GM21381 (cell line): ENCODE data around the gene WNK4.
"Not testable (repeated sequence)": the region's sequence is repeated elsewhere in the genome, so short reads cannot be mapped to it uniquely, and the experiment has no call there.

ENCODE experiments used
- ATAC-seq: cut with Tn5 transposase; IDR thresholded peaks from one replicate; pipeline ENCODE4 v1.9.1; 2021; ENCODE audit warnings: mild to moderate bottlenecking, moderate library complexity; ENCODE audit not compliant: unreplicated experiment

The WNK4 gene

DNA sequence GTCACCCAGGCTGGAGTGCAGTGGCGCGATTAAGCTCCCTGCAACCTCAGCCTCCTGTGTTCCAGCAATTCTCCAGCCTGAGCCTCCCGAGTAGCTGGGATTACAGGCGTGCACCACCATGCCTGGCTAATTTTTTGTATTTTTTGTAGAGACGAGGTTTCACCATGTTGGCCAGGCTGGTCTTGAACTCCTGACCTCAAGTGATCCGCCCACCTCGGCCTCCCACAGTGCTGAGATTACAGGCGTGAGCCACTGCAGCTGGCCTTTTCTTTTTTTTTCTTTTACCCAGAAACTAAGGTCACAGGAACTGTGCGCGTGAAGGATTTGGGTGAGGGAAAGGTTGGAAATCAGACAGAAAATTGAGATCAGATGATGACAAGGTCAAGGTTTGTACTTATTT is 10.4 kb upstream of the WNK4 start:
- ATAC-seq = not testable (repeated sequence)

DNA sequence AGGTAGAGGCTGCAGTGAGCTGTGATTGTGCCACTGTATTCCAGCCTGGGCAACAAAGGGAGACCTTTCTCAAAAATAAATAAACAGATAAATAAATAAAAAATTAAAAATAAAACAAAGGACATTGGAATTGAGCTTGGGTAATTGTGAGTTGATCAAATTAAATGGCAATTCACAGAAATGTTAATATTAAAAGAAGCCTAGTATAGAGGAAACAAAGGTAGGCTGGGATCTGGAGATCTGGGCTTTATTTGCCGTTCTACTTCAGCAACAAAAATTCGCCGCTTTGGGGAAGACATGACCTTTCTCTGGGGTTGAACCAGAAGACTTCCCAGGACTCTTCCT is 7.5 kb upstream of the WNK4 start:
- ATAC-seq = no peak

GRCh38 chr17:42773290-42774035 is 6.9 kb upstream of the WNK4 start, which contains the start of gene VPS25:
TSS of gene VPS25 (plus strand) at chr17:42773449. CDS start at chr17:42773476, 27 bp downstream.
- ATAC-seq = peak; percentile 77

- ATAC-seq = no peak
Observed at GRCh38 chr17:42774066-42774745, 6.2 kb upstream of the WNK4 start.

GRCh38 chr17:42775534-42776098 is 4.8 kb upstream of the WNK4 start:
- ATAC-seq = no peak

DNA sequence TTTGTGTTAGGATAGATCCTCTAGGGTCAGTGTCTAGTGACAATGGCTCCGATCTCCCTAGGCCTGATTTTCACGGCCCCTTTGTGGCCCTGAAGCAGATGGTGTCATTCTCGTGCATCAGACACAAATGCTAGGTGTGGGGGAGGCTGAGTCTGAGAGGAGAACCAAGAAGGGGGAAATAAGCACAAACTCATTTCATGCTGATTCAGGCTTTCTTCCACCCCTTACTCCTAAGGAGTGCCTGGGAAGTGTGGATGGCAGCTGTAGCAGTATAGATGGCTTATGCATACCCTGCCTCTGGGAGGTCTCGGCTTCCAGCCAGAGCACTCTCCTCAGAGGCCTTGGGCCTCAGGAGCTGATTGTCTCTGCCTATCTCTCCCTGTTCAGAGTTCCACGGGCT is 1.8 kb upstream of the WNK4 start:
- ATAC-seq = no peak

DNA sequence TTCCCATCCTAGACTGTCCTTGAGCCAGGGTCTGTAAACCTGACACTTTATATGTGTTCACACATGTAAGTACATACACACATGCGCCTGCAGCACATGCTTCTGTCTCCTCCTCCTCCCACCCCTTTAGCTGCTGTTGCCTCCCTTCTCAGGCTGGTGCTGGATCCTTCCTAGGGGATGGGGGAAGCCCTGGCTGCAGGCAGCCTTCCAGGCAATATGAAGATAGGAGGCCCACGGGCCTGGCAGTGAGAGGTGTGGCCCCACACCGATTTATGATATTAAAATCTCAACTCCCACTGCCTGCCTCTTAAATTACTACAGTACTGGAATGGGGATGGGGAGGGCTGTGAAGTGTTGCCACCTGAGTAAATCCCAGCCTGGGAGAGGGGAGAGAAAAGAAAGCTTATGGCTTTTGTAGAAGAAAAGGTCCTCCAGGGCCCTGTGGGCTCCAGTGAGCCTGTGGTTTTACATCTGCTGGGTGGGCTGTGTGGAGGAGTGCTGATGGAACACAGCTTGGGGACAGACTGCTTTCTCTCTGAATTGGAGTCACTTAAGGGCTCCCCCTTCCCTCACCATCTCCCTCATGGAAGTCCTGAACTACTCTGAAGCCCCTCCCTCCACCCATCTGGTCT is 990 bp upstream of the WNK4 start:
- ATAC-seq = no peak

DNA sequence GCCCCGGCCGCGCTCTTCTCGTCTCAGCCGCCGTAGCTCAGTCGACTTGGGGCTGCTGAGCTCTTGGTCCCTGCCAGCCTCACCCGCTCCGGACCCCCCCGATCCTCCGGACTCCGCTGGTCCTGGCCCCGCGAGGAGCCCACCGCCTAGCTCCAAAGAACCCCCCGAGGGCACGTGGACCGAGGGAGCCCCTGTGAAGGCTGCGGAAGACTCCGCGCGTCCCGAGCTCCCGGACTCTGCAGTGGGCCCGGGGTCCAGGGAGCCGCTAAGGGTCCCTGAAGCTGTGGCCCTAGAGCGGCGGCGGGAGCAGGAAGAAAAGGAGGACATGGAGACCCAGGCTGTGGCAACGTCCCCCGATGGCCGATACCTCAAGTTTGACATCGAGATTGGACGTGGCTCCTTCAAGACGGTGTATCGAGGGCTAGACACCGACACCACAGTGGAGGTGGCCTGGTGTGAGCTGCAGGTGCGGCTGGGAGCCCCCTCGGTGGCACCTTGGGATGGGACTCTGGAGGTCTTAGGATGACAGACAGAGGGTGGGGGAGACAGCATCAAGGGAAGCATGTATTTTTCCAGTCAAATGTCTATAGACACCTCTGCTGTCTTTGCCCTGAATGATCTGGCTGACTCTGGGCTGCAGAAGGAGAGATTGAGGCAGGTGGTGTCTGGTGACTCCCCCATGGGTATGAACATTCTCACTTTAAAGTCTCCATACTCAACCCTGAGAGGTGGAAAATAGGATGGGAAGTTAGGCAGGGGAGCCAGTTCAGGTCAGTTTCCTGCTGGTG is 635 bp downstream of the WNK4 start:
- no peak for ATAC-seq

GRCh38 chr17:42781639-42782165 is 1.3 kb downstream of the WNK4 start:
- ATAC-seq = no peak

GRCh38 chr17:42782166-42783061 is 2.0 kb downstream of the WNK4 start:
- ATAC-seq = no peak

- ATAC-seq = no peak
Observed at GRCh38 chr17:42783062-42783790, 2.8 kb downstream of the WNK4 start.

- no peak for ATAC-seq
Observed at GRCh38 chr17:42783791-42784138, 3.4 kb downstream of the WNK4 start.

DNA sequence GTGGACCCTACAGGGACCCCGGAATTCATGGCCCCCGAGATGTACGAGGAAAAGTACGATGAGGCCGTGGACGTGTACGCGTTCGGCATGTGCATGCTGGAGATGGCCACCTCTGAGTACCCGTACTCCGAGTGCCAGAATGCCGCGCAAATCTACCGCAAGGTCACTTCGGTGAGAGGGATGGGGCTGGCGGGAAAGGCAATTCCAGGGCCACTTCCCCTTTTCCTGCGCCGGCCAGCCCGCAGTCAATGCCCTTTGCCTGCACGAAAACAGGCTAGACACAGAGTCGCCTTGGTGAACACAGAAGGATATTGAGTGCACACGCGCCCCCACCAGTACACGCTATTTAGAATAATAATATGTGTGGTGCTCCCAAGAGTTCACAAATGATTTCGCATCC is 4.0 kb downstream of the WNK4 start:
- ATAC-seq = no peak

GRCh38 chr17:42784811-42785592 is 4.6 kb downstream of the WNK4 start:
- no peak for ATAC-seq

DNA sequence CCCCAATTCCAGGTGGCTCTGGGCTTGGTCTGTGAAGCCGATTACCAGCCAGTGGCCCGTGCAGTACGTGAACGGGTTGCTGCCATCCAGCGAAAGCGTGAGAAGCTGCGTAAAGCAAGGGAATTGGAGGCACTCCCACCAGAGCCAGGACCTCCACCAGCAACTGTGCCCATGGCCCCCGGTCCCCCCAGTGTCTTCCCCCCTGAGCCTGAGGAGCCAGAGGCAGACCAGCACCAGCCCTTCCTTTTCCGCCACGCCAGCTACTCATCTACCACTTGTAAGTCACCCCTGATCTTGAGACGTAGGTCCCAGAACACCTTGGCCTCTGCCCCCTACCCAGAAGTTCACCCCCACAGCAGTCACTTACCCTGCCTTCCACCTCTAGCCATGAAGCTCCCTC is 6.9 kb downstream of the WNK4 start:
- ATAC-seq = no peak

DNA sequence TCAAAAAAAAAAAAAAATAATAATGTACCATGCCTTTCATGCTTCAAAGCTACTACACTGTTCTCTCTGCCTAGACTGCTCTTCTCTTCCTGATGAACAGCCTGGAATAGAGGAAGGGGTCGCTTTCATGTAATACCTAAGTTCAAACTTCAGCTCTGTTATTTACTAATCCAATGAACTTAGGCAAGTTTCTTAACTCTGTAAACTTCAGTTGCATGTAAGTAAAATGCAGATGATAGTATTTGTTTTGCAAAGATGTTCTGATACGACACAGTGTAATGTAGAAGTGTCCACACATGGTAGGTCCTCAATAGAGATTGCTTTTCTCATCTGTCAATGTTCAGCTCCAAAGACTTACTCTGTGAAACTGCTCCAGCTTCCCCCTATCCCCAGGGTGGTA is 11.5 kb downstream of the WNK4 start:
- no peak for ATAC-seq

GRCh38 chr17:42792545-42792944 is 12.1 kb downstream of the WNK4 start:
- ATAC-seq = no peak

DNA sequence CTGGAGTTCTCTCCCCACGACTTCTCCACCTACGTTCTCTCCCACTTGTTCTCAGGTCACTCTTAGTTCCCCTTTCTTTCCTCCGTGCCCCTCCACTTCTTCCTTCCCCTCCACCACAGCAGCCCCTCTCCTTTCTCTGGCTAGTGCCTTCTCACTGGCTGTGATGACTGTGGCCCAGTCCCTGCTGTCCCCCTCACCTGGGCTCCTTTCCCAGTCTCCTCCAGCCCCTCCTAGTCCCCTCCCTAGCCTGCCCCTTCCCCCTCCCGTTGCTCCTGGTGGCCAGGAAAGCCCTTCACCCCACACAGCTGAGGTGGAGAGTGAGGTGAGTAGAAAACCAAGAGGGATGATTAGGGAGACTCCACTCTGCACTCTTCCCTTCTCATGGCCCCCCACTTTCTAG is 14.7 kb downstream of the WNK4 start:
- ATAC-seq = no peak
